Activated CD8-positive, alpha-beta T cell treated with anti-CD3 and anti-CD28 coated beads for 36 hours (primary cell): ENCODE data around the gene LRRC55. TPM values are rescaled to one million over a fixed set of nuclear protein-coding genes. Genes with fewer than 3 reads are reported as not detected.

Source experiments
- ATAC-seq: fragments of 200-7000 bp; cut with Tn5 transposase; one replicate; pipeline ENCODE4 v1.10.0; 2021; ENCODE audit warnings: mild to moderate bottlenecking, moderate library complexity
- CTCF ChIA-PET: fragments of 350-600 bp; sonication (Branson Sonifier 250); formaldehyde crosslinking; loops from one replicate; lab custom pipeline; 2021; ENCODE audit warnings: antibody characterized with exemption; lab: Charles Lee
- POLR2A ChIA-PET: fragments of 350-600 bp; sonication (Branson Sonifier 250); formaldehyde crosslinking; loops from one replicate; lab custom pipeline; 2021; ENCODE audit warnings: antibody characterized with exemption; lab: Charles Lee
- DNase-seq: peaks from one replicate; pipeline ENCODE4 v3.0.0-alpha.2; 2020
- H3K27ac Mint-ChIP-seq: one replicate; pipeline ENCODE4 v1.8.0; 2021; ENCODE audit warnings: mild to moderate bottlenecking, mixed read lengths
- H3K27me3 Mint-ChIP-seq: one replicate; pipeline ENCODE4 v1.8.0; 2021; ENCODE audit warnings: mixed read lengths
- H3K36me3 Mint-ChIP-seq: one replicate; pipeline ENCODE4 v1.8.0; 2021; ENCODE audit warnings: low read depth, mixed read lengths
- H3K4me1 Mint-ChIP-seq: one replicate; pipeline ENCODE4 v1.8.0; 2021; ENCODE audit warnings: low read depth, mixed read lengths
- H3K4me3 Mint-ChIP-seq: one replicate; pipeline ENCODE4 v1.8.0; 2021; ENCODE audit warnings: mild to moderate bottlenecking, moderate library complexity, mixed read lengths
- H3K9me3 Mint-ChIP-seq: one replicate; pipeline ENCODE4 v1.8.0; 2021; ENCODE audit warnings: mixed read lengths
- intact Hi-C: fragments of 100-400 bp; cut with micrococcal nuclease; formaldehyde crosslinking; loops from one replicate; pipeline ENCODE4 v1.10.0; 2022
- total RNA-seq, 2 experiments: library from RNA; stranded (reverse); gene quantifications; one replicate each; pipeline ENCODE4 v1.2.3, GENCODE V29; 2021
- TF ChIP-seq, protein P1 (sequence below): fragments of 200-600 bp; IDR thresholded peaks from one replicate; pipeline ENCODE4 v1.8.0; 2022; ENCODE audit warnings: antibody characterized with exemption, mild to moderate bottlenecking

The LRRC55 gene
- total RNA-seq, 2 experiments from 2014 or later, result not detected

- no peak overlapping the region for H3K4me3 Mint-ChIP-seq
- no peaks in the 10 kb centered on the region for H3K4me1 Mint-ChIP-seq
- H3K27me3 Mint-ChIP-seq, result peaks cover 5% of the 10 kb centered on the region
These were observed 16.0 kb downstream of the LRRC55 start for GRCh38 chr11:57197762-57198161.

GRCh38 chr11:57199330-57199729 lies 17.6 kb downstream of the LRRC55 start:
- TF ChIP-seq, protein P1, sequence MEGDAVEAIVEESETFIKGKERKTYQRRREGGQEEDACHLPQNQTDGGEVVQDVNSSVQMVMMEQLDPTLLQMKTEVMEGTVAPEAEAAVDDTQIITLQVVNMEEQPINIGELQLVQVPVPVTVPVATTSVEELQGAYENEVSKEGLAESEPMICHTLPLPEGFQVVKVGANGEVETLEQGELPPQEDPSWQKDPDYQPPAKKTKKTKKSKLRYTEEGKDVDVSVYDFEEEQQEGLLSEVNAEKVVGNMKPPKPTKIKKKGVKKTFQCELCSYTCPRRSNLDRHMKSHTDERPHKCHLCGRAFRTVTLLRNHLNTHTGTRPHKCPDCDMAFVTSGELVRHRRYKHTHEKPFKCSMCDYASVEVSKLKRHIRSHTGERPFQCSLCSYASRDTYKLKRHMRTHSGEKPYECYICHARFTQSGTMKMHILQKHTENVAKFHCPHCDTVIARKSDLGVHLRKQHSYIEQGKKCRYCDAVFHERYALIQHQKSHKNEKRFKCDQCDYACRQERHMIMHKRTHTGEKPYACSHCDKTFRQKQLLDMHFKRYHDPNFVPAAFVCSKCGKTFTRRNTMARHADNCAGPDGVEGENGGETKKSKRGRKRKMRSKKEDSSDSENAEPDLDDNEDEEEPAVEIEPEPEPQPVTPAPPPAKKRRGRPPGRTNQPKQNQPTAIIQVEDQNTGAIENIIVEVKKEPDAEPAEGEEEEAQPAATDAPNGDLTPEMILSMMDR, result no peak
- CTCF ChIA-PET, result no interaction called here
- ATAC-seq (no peak), DNase-seq (no peak)
- Mint-ChIP-seq H3K9me3 (no peaks in the 10 kb centered on the region), H3K27me3 (peaks cover 2% of the 10 kb centered on the region), H3K27ac (no peak overlapping the region), H3K4me1 (no peaks in the 10 kb centered on the region), H3K36me3 (no peaks in the 10 kb centered on the region), H3K4me3 (no peak overlapping the region)
- POLR2A ChIA-PET, result no interaction called here
- intact Hi-C loops, result no loop called here

More at GRCh38 chr11:57197762-57198161, 16.0 kb downstream of the LRRC55 start:
- ATAC-seq, result no peak
- Mint-ChIP-seq H3K9me3 (no peaks in the 10 kb centered on the region), H3K27ac (no peak overlapping the region), H3K36me3 (no peaks in the 10 kb centered on the region)
- POLR2A ChIA-PET, result no interaction called here
- TF ChIP-seq, protein P1, result no peak
- intact Hi-C loops, result no loop called here
- CTCF ChIA-PET, result no interaction called here
- DNase-seq, result no peak

DNA sequence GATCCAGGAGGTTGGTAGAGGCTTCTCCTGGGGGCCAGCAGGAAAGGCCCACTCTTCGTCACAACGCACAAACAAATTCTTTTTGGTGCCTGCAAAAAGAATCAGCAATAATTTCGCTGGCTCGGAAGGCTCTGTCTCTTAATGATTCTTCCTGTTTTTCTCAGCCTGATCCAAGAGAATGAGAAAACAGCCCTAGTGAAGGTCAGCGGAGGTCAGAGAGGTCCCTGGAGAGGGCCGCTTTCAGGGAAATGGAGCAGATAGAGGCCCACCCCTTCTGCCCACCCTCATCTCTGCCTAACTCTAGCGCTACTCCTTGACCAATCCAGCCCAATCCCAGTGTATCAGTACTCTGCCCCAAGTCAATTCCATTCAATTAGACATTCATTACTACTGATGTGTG lies 19.2 kb downstream of the LRRC55 start:
- Mint-ChIP-seq H3K27me3 (peaks cover 2% of the 10 kb centered on the region), H3K9me3 (no peaks in the 10 kb centered on the region), H3K4me3 (no peak overlapping the region), H3K36me3 (no peaks in the 10 kb centered on the region), H3K27ac (no peak overlapping the region), H3K4me1 (no peaks in the 10 kb centered on the region)
- ChIA-PET POLR2A (no interaction called here), CTCF (no interaction called here)
- intact Hi-C loops, result no loop called here
- TF ChIP-seq, protein P1, result no peak
- no peak for DNase-seq
- no peak for ATAC-seq

DNA sequence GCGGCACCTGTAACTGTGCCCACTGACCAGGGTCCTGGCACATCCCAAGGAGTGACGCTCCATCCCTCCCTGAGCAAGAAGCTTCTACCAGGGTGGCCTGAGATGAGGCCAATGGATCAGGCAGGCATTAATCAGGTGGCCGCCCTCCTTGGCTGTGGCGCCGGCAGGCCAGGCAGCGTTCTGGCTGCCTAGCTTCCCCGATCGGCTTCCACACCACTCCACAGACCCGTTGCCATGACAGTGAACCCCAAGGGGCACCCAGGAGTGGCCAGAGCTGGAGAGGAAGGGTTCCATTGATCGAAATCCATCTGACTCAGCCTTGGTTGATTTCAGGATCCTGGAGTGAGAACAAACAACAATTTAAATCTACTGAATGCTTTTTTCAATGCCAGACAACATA lies 20.5 kb downstream of the LRRC55 start:
- ChIA-PET CTCF (interaction anchor here (1.5 kb wide), 1 partner anchor 47 kb away, joined by 5 read pairs; no protein-coding TSS in a partner anchor), POLR2A (no interaction called here)
- Mint-ChIP-seq H3K4me3 (no peak overlapping the region), H3K4me1 (no peaks in the 10 kb centered on the region), H3K36me3 (no peaks in the 10 kb centered on the region), H3K9me3 (no peaks in the 10 kb centered on the region), H3K27ac (no peak overlapping the region), H3K27me3 (peaks cover 6% of the 10 kb centered on the region)
- TF ChIP-seq, protein P1, result no peak
- intact Hi-C loops, result no loop called here
- ATAC-seq (no peak), DNase-seq (no peak)

- TF ChIP-seq, protein P1, result no peak
- intact Hi-C loops, result no loop called here
- ChIA-PET POLR2A (no interaction called here), CTCF (interaction anchor here (1.5 kb wide), 1 partner anchor 46 kb away, joined by 5 read pairs; no protein-coding TSS in a partner anchor)
- no peaks in the 10 kb centered on the region for H3K4me1 Mint-ChIP-seq
- H3K4me3 Mint-ChIP-seq, result no peak overlapping the region
- DNase-seq (no peak), ATAC-seq (no peak)
- H3K27me3 Mint-ChIP-seq, result peaks cover 9% of the 10 kb centered on the region
- no peaks in the 10 kb centered on the region for H3K9me3 Mint-ChIP-seq
- no peak overlapping the region for H3K27ac Mint-ChIP-seq
- H3K36me3 Mint-ChIP-seq, result no peaks in the 10 kb centered on the region
These were observed 21.6 kb downstream of the LRRC55 start for GRCh38 chr11:57203359-57203758.
